VCaP (cell line): ENCODE measurements around the gene RALGDS.

Experiments used
- H3K27ac ChIP-seq: fragments of 450-650 bp; 2 replicates; pipeline ENCODE4 v1.5.1; 2017
- TF ChIP-seq, protein P1 (sequence below): fragments of 450-650 bp; conservative IDR thresholded peaks from 2 replicates; pipeline ENCODE4 v1.5.1; 2017; ENCODE audit warnings: mild to moderate bottlenecking, moderate library complexity

RALGDS gene

DNA sequence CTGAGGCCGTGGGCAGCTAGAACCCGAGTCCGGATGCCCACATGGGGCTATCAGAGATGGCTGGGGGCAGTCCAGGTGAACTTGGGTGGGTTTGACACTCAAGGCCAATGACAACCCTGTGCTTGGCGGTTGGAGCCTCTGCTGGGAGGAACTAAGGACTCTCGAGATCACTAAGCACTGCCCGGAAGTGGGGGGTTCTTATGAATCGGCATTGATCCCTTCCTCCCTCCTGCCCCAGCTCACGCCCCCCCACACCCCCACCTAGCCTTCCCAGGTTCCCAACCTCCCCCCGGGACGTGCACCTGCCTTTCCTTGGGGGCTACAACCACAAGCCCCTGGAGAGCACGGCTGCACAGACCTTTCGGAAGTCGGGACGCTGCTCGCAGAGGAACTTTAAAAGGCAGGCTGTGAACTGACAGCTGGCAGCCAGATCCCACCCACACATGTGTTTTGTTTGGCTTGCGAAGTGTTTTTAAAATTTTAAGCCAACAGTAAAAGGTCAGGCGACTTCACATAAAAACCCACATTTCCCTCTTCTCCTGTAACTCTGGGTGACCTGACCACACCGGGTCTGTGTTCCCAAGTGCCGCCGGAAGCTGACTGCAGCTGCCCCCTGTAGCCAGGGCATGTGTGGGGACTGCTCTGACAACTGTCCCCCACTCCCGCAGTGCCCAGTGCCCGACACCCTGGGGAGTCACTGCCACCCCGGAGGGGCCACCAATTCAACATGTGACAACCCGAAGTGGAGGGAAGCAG lies 5.1 kb upstream of the RALGDS start:
- no peak overlapping the region for H3K27ac ChIP-seq
- TF ChIP-seq, protein P1, sequence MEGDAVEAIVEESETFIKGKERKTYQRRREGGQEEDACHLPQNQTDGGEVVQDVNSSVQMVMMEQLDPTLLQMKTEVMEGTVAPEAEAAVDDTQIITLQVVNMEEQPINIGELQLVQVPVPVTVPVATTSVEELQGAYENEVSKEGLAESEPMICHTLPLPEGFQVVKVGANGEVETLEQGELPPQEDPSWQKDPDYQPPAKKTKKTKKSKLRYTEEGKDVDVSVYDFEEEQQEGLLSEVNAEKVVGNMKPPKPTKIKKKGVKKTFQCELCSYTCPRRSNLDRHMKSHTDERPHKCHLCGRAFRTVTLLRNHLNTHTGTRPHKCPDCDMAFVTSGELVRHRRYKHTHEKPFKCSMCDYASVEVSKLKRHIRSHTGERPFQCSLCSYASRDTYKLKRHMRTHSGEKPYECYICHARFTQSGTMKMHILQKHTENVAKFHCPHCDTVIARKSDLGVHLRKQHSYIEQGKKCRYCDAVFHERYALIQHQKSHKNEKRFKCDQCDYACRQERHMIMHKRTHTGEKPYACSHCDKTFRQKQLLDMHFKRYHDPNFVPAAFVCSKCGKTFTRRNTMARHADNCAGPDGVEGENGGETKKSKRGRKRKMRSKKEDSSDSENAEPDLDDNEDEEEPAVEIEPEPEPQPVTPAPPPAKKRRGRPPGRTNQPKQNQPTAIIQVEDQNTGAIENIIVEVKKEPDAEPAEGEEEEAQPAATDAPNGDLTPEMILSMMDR = no peak

DNA sequence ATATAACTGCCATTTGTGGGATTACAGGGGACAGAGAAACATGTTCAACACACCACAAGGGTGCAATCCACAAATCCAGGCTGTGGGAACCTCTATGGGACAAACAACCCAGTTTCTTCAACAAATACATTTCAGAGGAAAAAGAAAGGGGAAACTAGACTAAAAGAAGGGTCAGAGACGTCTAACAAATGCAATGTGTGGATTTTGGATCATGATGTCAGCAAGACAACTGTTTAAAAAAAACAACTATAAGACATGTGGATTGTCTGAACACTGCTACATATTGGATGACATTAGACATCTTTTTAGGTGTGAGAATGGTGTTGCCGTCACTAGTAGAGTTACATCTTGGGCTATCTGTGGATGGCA lies 3.9 kb upstream of the RALGDS start:
- TF ChIP-seq, protein P1 = no peak
- H3K27ac ChIP-seq = no peak overlapping the region

- no peak overlapping the region for H3K27ac ChIP-seq
- TF ChIP-seq, protein P1 = no peak
These were observed 3.3 kb upstream of the RALGDS start for GRCh38 chr9:133124123-133124906.

DNA sequence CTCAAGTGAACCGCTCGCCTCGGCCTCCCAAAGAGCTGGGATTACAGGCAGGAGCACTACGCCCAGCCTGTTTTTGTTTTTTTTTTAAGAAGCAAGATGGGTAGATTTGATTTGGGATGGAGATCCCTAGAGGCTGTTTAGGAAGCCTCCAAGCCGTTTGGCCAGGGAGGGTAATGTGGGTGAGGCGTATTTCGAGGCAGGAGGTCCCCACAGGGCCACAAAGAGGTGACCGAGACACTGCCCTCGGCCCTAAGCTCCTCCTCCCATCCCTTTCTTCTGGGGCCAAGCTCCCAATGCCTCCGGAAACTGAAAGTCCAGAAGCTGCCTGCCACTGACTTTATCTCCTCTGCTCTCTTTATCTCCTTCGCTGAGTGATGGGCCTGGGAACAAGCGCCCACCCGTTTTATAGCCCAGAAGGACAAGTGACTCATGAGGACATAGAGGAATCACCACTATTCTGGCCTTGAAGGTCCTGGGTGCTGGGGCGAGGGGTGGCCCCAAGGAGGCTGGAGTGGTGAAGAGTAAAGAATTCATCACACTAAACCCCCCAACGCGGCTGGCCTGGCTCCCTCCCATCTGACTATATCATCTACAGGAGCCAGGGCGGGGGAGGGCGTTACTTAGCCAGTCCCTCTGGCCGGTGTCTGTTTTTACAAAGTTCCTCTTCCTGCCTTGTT lies 2.0 kb upstream of the RALGDS start:
- H3K27ac ChIP-seq = peak overlapping the region; percentile 96
- TF ChIP-seq, protein P1 = no peak

DNA sequence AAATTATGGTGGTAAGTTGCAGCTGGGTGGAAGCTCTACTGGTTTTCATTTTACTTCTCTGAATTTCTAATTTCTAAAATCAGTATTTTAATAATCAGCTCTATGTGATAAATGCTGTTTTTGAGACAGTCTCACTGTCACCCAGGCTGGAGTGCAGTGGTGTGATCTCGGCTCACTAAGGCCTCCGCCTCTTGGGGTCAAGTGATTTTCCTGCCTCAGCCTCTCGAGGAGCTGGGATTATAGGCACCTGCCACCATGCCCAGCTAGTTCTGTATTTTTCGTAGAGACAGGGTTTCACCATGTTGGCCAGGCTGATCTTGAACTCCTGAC lies 1.5 kb upstream of the RALGDS start:
- H3K27ac ChIP-seq = peak overlapping the region; percentile 96
- TF ChIP-seq, protein P1 = no peak

- TF ChIP-seq, protein P1 = no peak
- H3K27ac ChIP-seq = peak overlapping the region; percentile 96
These were observed 993 bp upstream of the RALGDS start for GRCh38 chr9:133121915-133122550.
